ENCODE measurements around the gene NUDCD3.

- TF ChIP-seq, protein P1, sequence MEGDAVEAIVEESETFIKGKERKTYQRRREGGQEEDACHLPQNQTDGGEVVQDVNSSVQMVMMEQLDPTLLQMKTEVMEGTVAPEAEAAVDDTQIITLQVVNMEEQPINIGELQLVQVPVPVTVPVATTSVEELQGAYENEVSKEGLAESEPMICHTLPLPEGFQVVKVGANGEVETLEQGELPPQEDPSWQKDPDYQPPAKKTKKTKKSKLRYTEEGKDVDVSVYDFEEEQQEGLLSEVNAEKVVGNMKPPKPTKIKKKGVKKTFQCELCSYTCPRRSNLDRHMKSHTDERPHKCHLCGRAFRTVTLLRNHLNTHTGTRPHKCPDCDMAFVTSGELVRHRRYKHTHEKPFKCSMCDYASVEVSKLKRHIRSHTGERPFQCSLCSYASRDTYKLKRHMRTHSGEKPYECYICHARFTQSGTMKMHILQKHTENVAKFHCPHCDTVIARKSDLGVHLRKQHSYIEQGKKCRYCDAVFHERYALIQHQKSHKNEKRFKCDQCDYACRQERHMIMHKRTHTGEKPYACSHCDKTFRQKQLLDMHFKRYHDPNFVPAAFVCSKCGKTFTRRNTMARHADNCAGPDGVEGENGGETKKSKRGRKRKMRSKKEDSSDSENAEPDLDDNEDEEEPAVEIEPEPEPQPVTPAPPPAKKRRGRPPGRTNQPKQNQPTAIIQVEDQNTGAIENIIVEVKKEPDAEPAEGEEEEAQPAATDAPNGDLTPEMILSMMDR (IDR thresholded peaks at IDR 0.05; ENCODE audit: insufficient read depth, low read depth, low read length), result no peak
- no peak for TF ChIP-seq EZH2 (IDR thresholded peaks at IDR 0.05; ENCODE audit: insufficient read depth, low read length)
These were observed 39.3 kb downstream of the NUDCD3 start for GRCh38 chr7:44451123-44451522.
